ENCODE measurements around the gene CHRNA9.

DNA sequence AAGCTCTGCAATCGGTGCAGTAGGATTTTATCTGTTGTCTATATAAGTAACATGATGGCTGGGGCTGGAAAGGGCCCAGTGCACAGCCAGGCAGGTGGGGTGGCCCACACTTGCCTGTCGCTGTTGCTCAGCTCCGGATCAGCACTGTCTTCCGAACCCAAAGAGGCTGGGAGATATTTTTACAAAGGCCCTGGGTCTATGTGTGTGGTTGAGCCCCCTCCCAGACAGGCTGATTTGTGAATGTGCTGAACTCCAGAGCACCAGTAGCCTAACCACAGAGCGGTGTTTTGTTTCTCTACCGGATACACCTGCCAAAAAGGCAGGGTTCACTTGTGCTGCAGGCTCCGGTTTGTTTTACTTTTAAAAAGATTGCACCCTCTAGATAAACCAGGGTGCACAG is 33.5 kb upstream of the CHRNA9 start:
- TF ChIP-seq, protein P1, sequence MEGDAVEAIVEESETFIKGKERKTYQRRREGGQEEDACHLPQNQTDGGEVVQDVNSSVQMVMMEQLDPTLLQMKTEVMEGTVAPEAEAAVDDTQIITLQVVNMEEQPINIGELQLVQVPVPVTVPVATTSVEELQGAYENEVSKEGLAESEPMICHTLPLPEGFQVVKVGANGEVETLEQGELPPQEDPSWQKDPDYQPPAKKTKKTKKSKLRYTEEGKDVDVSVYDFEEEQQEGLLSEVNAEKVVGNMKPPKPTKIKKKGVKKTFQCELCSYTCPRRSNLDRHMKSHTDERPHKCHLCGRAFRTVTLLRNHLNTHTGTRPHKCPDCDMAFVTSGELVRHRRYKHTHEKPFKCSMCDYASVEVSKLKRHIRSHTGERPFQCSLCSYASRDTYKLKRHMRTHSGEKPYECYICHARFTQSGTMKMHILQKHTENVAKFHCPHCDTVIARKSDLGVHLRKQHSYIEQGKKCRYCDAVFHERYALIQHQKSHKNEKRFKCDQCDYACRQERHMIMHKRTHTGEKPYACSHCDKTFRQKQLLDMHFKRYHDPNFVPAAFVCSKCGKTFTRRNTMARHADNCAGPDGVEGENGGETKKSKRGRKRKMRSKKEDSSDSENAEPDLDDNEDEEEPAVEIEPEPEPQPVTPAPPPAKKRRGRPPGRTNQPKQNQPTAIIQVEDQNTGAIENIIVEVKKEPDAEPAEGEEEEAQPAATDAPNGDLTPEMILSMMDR (IDR thresholded peaks at IDR 0.05): no peak
- TF ChIP-seq POLR2A (IDR thresholded peaks at IDR 0.05): no peak

All from right lobe of liver (tissue), 4 donors.